ENCODE measurements around the gene GDAP2. TPM values are rescaled to one million over a fixed set of nuclear protein-coding genes. Genes with fewer than 3 reads are reported as not detected.

The GDAP2 gene
- total and polyA plus RNA-seq, 11 donors: 1.4 to 25.6 (median 19.0) TPM

DNA sequence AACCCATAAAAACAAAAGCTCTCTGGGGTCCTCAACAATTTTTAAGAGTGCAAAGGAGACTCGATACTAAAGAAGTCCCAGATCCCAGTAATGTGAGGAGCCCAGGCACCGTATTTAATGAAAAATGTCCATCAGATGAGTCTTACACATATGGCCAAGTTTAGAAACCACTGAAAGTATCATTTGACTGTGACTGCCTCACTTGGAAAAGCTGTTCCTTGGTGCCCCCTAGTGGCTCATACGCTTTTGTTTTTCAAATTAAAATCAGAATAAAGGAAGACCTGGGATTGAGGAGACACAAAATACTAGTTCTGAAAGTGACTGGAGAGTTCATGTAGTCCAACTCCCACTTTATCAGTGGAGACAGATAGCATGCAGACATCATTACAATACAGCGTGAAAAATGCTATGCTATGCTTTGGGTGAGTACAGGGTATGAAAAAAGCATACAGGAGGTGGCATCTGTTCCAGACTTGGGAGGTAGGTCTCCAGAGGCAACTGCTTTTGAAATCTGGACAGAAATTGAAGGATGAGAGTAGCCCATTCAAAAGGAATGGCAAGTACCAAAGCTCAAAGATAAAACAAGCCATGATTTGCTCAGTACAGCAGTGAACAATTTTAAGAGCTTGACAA is 33.8 kb downstream of the GDAP2 start:
- Histone ChIP-seq H3K36me3 (peaks cover 0 to 84% (median 39%) of the 10 kb centered on the region in 9 donors), H3K4me1 (peaks cover 0 to 4% (median 0%) of the 10 kb centered on the region in 12 donors), H3K9me3 (no peaks in the 10 kb centered on the region), H3K27me3 (no peaks in the 10 kb centered on the region), H3K27ac (no peak overlapping the region), H3K4me3 (no peak overlapping the region)
- WGBS, 4 donors: 20 to 32% (median 21%) methylated on average over 4 of the region's 4 CpGs
- intact Hi-C loops (cut with DNase I): loop anchor here in 8 of 10 donors (2.0 to 10.0 kb wide), 10 partner anchors 101 to 388 kb away; partner anchors contain the start of gene TENT5C (in 1 of the 8)
- DNase-seq (peak in 3 of 5 donors; percentile 44 to 50 (median 48)), ATAC-seq (peak in 2 of 4 donors; percentile 34 to 45)
- no peak for TF ChIP-seq POLR2A (IDR thresholded peaks at IDR 0.05)
- TF ChIP-seq, protein P1, sequence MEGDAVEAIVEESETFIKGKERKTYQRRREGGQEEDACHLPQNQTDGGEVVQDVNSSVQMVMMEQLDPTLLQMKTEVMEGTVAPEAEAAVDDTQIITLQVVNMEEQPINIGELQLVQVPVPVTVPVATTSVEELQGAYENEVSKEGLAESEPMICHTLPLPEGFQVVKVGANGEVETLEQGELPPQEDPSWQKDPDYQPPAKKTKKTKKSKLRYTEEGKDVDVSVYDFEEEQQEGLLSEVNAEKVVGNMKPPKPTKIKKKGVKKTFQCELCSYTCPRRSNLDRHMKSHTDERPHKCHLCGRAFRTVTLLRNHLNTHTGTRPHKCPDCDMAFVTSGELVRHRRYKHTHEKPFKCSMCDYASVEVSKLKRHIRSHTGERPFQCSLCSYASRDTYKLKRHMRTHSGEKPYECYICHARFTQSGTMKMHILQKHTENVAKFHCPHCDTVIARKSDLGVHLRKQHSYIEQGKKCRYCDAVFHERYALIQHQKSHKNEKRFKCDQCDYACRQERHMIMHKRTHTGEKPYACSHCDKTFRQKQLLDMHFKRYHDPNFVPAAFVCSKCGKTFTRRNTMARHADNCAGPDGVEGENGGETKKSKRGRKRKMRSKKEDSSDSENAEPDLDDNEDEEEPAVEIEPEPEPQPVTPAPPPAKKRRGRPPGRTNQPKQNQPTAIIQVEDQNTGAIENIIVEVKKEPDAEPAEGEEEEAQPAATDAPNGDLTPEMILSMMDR (IDR thresholded peaks at IDR 0.05): peak; percentile 56 to 83 (median 72)

DNA sequence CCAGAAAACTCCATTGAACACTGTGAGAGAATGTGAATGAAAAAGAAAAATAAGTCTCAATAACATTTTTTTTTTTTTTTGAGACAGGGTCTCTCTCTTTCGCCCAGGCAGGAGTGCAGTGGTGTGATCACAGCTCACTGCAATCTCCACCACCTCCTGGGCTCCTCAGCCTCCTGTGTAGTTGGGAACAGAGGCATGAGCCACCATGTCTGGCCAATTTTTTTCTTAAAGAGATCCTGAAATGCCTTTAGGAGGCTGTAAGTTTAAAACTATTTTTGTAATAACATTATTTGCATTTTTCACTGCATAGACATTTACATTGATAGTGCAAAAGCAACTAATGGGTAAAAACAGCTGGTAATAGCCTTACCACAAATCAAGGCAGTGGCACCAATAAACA is 35.3 kb downstream of the GDAP2 start:
- no peak for ATAC-seq
- TF ChIP-seq, protein P1 (IDR thresholded peaks at IDR 0.05): no peak
- no peak for TF ChIP-seq POLR2A (IDR thresholded peaks at IDR 0.05)
- DNase-seq: no peak
- intact Hi-C loops (cut with DNase I): loop anchor here in 6 of 10 donors (10.0 kb wide), 5 partner anchors 99 to 379 kb away; partner anchors contain the start of gene TENT5C (in 1 of the 6)
- Histone ChIP-seq H3K27me3 (no peaks in the 10 kb centered on the region), H3K36me3 (peaks cover 0 to 86% (median 35%) of the 10 kb centered on the region in 9 donors), H3K27ac (no peak overlapping the region), H3K4me1 (peaks cover 0 to 4% (median 0%) of the 10 kb centered on the region in 12 donors), H3K4me3 (no peak overlapping the region), H3K9me3 (no peaks in the 10 kb centered on the region)
- WGBS, 4 donors: 88 to 100% (median 97%) methylated on average over 1 of the region's 1 CpG

DNA sequence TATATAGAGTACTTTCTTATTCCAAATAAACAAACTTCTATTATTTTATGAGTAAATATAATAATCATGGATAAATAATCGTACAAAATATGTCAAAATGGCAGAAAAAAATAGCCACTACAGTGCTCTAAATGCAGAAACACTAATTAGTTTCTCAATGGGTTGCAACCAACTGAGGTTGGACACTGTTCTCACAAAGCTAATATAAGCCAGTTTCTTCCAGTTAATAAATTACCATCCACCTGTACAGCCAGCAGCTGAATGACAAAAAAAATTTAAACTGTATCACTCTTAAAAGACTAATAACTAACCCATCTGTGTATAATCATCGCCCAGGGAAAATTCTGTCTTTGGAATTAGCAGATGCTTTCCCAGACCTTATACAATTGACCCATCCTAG is 36.9 kb downstream of the GDAP2 start:
- TF ChIP-seq, protein P1 (IDR thresholded peaks at IDR 0.05): no peak
- no peak for TF ChIP-seq POLR2A (IDR thresholded peaks at IDR 0.05)
- no peaks in the 10 kb centered on the region for H3K9me3 ChIP-seq
- H3K36me3 ChIP-seq: peaks cover 0 to 81% (median 32%) of the 10 kb centered on the region in 9 donors
- H3K27me3 ChIP-seq: no peaks in the 10 kb centered on the region
- H3K4me3 ChIP-seq: no peak overlapping the region
- WGBS, 4 donors: 89 to 97% (median 93%) methylated on average over 2 of the region's 2 CpGs
- intact Hi-C loops (cut with DNase I): loop anchor here in 6 of 10 donors (10.0 kb wide), 5 partner anchors 98 to 378 kb away; partner anchors contain the start of gene TENT5C (in 1 of the 6)
- H3K27ac ChIP-seq: no peak overlapping the region
- ATAC-seq (no peak), DNase-seq (no peak)
- H3K4me1 ChIP-seq: peaks cover 0 to 4% (median 0%) of the 10 kb centered on the region in 12 donors

DNA sequence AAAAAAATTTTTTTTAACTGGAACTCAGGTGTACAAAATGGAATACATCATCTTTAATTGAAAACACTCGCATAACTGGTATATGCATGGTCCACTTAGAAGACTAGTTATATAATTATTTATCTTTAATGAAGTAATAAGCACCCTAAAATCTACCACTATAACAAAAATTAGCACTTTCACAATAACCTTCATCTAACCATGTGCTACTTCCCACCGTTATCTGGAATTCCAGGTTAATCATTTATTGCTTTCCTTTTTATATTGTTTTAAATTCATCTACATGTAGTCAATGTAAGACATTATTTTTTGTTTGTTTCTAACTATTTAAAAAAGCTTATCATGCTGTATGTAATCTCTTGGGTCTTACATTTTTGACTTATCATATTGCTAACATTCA is 39.0 kb downstream of the GDAP2 start:
- Histone ChIP-seq H3K27ac (no peak overlapping the region), H3K4me3 (no peak overlapping the region), H3K36me3 (peaks cover 0 to 81% (median 26%) of the 10 kb centered on the region in 9 donors), H3K4me1 (peaks cover 0 to 3% (median 0%) of the 10 kb centered on the region in 12 donors), H3K9me3 (no peaks in the 10 kb centered on the region), H3K27me3 (no peaks in the 10 kb centered on the region)
- TF ChIP-seq POLR2A (IDR thresholded peaks at IDR 0.05): no peak
- TF ChIP-seq, protein P1 (IDR thresholded peaks at IDR 0.05): no peak
- ATAC-seq (no peak), DNase-seq (no peak)
- WGBS, 4 donors: 95 to 99% (median 98%) methylated on average over 2 of the region's 2 CpGs
- intact Hi-C loops (cut with DNase I): loop anchor here in 6 of 10 donors (10.0 kb wide), 5 partner anchors 96 to 376 kb away; partner anchors contain the start of gene TENT5C (in 1 of the 6)
